Inflammatory macrophage (primary cell): ENCODE data around the gene SLC37A1.
A peak's percentile ranks its signal among the peaks of the same experiment; 100 is the strongest.

Experiments
- DNase-seq, 2 donors: peaks; one replicate each; pipeline ENCODE4 v3.0.0-alpha.2; 2020 to 2022

SLC37A1 gene

DNA sequence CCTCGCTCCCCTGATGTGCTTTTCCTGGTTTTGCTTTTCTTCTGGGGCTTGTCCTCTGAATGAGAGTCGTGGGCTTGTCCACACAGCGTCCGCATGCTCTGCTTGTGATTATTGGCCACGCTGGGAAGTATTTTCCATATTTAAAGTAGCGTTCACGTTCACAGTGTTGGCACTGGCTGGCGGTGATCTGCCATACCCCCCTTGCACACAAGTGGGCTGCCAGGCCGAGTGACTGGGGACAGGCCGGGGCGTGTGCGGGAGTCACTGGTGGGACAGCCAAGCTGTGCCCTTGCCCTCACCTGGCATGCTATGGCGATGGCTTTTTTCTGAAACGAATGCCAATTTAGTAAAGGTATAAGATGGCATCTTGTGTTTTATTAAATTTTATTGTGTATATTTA lies 32.8 kb downstream of the SLC37A1 start:
- DNase-seq: no peak

DNA sequence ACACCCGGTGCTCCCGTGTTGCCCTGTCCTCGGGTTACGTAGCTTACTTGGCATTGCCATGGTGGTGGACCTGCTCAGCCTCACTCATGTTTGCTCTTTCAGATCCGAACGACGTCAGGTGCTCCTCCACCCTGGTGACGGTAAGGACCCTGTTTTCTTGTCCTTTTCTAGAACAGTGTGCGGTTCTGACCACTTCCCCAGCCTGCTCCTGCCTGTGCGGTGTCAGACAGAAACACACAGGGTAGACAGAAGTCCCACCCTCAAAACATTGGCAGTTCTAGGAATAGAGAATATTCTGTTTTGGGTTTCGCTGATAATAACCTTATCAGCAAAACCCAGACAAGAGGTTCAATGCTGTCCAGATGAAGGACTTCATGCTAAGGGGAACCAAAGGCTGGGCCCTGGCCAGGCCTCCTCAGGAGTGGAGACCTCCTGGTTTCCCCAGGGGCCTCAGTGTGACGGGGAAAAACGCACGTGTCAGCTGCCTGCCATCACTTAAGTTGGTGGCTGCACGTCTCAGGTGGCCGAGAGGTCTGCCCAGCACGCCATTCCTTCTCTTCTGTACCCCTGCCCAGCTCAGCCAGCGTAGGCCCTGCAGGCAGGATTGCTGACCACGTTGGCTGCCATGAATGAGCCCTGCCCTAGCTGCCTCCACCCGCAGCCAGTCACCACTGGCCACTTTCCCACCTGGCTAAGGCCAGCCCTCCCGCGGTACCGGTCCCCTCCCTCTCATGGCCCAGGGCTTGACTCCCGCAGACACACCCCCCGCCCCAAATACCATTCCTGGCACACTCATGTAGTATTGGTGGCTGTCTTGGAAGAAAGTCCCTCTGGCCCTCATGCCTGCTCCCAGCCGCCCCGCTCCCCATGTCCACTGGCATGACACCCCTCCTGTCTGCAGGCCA lies 33.6 kb downstream of the SLC37A1 start:
- DNase-seq: no peak

DNA sequence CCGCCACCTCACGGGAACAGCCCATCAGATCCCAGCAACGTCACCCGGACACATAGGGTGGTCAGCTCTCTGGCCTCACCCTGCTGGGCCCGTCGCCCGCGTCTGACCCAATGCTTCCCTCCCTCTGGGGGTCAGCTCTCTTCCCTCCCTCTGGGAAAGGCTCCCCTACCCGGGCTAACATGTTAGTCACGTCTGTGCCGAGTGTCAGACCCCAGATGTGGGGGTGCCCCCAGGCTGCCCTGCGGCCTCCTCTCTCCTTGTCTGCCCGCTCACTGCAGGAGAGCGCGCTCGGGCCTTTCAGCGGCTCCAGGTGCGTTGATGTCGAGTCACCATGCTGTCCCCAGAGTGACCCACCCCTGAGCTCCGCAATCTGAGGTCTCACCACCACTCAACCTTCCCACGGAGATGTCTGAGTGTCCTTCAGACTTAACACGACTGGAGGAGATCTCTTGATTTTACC lies 34.3 kb downstream of the SLC37A1 start:
- no peak for DNase-seq

DNA sequence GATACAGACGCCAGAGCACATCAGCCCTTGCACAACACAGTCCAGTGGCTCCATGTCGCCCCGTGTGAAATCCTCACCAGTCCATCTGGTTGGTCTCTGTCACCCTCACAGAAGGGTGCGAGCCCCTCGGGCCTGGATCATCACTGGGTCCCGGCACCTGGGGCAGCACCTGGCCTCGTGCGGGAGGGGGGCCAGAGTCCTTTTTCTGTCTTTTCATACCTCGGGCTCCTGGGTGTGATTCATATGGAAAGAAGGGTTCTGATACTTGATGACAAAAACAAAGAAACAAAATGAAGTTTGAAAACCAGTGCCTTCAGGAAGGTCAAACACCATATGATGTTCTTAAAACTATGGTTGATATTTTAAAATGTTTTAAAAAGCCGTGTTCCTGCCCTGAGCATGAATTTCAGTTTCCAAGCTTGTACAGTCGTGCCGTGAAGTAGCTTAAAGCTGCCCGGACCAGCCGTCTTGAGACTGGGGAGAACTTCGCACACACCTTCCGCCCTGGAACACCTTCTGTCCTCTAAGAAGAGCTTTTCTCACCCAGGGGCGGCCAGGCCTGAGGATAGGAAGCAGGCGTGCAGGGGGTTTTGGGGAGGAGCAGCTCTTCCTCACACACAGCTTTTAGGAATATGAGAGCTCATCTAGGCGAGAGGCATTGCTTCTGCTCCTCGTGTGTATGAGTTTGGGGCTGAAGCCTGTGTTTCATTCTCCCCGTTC lies 35.2 kb downstream of the SLC37A1 start:
- no peak for DNase-seq

DNA sequence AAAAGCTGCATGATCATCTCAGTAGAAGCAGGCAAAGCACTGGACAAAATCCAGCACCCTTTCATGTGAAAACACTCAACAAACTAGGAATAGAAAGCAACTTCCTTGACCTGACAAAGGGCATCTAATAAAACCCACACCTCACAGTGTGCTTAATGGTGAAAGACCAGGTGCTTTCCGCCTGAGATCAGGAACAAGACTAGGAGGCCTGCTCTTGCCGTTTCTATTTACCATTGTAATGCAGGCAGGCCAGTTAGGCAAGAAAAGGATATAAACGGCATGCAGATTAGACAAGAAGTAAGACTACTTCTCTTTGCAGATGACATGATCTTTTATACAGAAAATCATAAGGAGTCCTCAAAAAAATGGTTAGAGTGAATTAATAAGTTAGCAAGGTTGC lies 37.2 kb downstream of the SLC37A1 start:
- DNase-seq: no peak

DNA sequence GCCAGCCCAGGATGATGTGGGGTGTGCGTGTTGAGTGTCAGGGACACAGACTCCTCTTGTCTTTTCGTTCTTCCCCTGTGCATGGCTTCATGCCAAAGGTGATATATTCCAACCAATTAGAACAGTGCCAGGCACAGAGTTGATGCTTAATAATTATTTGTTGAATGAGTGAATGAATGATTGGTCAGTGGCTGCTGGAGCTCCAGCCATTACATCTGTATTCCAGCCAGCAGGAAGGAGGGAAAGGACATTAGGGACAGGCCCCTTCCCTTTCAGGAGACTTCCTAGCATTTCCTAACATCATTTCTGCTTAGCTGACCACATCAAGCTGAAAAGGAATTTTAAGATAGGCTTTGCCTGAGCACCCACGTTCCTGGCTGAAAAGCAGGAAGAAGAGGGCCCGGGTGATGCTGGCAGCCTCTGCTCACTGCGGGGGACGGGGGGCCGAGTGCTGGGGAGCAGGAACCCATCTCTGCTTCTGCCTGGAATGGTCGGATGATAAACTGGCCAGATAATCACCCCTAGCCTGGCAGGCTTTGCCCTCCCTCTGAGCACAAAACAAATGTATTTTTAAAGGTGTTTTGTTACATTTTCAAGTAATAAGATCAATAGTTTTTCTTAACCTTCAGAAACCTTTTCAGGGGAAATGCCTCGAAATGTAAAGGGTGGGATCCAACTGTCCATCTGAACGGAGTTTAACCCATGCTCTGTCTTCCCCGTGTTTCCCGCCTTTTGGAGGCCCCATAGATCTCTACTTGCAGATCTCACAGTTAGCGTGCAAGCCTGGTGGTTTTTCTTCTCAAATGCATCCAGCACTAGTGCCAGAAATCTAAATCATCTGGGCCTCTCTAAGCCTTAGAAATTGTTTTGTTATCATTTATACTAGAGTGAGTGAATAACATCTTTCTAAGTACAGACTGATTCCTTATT lies 39.0 kb downstream of the SLC37A1 start:
- no peak for DNase-seq

DNA sequence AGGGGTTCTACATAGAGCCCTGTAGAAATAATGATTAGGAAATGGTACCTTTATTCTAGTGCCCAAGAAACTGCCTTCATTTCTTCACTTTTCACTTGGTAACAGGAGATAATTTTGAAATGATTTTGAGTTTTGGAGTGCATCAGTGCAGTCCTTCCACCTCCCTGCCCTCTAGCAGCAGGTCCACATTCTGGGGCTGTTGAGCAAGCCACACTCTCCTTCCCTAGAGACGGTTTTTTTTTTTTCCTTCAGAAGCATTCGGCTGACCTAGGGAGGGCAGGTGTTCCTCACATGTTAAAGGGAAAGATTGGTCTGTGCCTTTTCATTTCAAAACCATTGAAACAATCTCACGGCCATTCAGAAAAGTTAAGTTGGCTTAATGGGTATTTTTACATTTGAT lies 39.8 kb downstream of the SLC37A1 start:
- DNase-seq: no peak

DNA sequence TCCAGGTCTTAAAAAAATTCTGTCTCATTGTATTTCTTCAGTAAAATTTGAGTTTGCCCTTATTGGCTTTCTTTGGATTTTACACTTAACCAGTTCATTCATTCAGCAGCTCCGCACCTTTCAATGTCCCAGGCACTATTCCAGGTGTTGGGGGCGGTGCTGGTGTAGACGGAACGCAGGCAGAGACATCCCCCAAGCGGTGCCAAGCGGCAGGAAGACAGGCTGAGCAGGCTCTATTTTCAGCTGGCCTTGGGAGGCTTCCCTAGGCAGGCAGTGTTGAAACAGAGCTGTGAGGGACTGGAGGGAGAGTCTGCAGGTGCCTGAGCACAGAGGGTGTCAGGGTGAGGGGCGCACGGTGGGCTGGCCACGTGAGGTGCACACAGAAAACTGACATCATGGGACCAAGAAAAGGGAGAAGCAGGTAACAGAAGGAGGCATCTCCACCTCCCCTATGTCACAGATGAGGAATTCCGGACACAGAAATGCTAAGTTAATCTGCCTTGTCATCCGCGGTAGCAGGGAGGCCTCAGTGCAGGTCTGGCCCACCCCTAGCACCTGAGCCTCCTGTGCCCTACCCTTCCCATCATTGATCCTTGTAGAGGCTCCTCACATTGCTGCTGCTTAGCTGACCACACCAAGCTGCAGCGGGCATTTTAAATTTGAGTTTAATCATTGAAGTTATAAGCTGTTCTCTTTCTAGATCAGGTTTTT lies 40.8 kb downstream of the SLC37A1 start:
- DNase-seq: no peak

DNA sequence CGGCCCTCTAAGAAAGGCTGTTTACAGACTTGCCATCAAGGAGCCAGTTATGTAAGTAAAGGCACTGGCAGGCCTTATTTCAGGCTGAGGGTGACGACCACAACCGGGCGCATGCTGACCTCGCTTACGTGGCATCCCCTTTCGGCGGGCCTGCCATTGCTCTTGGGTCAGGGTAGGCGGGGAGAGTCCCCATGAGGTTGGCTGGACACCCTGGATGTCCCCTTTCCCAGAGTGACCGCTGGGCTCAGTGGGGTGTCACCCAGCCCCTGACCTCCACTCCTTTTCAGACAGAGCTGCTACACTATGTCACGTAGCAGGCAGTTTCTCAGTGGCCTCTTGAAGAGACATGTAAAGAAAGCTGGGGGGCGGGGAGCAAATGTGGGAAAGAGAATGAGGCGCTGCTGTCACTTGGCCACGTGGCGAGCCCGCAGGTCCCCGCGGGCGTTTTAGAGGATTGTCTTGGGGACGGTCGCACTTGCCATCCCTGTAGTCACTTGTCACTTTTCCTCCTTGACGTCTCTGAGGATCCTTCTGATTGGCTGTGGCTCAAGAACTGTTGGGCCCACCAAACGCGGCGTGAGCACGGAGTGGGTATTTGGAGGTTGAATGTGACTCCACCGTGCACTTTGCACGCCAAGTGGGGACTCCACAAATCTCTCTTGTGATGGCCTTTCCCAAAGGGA lies 42.2 kb downstream of the SLC37A1 start:
- DNase-seq: no peak

- no peak for DNase-seq
Measured at GRCh38 chr21:42556476-42556875, 42.8 kb downstream of the SLC37A1 start.

DNA sequence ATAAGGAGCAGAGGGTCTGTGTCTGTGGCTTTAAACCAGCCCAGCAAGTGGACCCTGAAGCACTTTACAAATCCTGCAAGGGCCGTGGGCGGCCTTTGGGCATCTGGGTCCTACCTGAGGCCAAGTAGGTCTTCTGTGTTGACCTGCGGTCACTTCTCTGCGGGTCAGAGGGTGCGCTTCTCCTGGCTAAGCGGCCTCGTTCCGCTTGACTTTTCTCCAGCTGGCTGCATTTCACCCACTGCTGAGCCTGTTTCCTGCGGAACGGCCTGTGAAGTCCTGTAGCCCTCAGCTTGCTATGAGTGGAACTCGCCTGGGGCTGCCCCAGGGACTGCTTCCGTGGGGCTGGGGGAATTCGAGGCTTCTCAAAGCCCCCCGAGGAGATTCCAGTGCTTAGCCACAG lies 43.3 kb downstream of the SLC37A1 start:
- DNase-seq: no peak

DNA sequence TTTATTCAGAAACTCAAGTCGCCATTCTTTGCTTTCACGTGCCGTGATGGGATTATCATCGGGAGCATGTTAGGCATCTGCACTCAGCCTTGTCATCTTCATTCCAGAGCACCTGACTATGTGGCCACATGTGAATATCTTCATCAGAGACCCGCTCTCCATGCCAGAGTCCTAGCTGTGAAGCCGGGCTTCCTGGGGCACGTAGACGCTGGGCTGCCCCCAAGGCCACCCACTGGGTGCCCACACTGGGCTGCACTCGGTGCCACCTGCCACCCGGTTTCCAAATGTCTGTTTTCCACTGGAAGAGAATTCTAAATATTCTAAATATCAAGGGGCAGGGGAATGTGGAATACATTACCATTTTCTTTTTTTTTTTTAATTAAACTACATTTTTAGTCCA lies 43.8 kb downstream of the SLC37A1 start:
- DNase-seq: no peak

DNA sequence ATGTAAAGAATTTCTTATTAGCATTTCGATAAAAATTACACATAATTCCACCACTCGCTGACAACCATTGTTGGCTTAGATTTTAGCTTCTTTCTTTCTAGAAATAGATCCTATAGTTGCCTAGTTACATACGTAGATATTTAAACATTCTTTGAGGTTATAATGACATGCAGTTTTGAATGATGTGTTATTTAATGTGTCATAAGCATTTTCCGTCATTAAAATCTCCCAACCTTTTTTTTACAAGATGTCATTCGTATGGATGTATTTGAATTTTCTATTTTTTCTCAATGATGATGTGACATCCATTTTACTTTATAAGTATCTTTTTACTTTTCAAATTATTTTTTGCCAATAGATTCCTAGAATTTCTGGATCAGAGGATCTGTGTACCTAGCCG lies 44.7 kb downstream of the SLC37A1 start:
- DNase-seq: no peak

GRCh38 chr21:42558846-42559245 lies 45.2 kb downstream of the SLC37A1 start:
- no peak for DNase-seq

DNA sequence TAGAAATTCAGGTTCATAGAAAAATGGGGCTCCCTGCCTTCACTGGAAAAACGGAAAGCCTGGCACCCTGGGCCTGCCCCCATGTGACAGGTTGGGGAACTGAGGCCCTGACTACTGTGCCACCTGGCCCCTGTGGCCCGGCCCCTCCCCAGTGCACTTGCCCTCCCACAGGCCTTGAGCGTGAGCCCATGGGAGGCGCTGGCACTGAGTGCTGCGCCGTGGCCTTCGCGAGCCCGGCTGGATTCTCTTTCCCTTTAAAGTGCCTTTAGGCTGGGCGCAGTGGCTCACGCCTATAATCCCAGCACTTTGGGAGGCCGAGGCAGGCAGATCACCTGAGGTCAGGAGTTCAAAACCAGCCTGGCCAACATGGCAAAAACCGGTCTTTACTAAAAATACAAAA lies 45.7 kb downstream of the SLC37A1 start:
- no peak for DNase-seq

DNA sequence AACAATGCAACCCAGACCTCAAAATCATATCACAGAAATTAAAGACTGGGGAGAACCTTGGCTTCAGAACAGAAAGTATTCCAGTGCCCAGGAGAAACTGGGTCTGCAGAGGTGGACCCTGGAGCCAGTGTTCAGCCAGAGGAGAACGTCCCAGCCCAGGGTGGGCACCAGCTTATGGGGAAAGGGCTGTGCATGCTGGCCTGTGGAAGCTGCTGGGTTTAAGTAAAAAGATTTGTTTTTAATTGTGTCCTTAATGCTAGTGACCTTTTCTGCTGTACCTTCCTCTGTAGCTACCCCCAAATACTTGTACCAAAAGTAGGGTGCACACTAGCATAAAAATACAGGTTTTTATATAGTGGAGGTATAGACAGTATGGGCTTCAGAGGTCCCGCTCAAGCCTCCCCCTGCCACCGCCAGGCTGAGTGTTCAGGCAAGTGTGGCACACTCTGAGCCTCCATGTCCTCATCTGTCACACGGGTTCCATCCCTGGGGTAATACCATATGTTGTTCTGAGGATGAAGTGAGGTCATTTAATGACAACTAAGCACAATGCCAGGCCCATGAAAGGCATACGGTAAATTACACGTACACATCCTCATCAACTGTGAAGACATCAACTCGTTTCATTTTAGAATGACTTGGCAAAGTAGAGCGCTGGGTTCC lies 47.0 kb downstream of the SLC37A1 start:
- DNase-seq: no peak

DNA sequence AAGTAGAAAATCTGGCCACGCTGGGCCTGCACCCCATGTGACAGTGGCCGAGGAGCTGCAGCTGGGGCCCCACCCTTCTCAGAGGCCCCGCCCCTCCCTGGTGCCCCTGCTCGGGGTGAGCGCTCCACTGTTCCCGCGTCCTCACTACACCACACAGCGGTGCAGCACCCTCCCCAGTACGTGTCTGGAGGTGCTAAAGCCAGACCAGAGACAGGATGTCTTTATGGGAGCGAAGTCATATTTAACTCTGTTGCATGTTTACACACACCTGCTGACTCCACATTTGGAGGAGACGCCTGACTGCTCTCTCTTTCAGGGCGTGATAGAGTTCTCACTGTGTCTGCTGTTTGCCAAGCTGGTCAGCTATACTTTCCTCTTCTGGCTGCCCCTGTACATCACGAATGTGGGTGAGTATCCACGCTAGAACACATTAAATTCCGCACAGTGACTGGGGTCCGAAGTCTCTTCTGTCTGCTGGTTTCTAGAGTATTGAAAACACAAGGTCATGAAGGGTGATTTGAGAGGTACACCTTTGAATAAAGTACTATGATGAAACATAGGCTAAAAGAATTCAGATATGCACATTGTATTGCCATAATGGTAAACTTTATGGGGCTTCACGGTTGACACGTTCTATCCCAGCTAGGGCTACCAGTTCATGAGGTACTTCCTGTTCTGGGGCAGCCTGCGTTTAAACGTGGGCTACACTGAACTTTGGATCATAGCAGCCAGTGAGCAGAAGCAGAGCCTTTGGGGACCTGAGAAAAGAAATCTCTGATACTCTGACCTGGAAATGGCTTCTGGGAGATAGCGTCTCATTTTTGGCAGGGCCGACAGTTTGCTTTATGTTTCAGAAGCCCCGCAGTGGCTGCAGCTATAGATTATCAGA lies 48.4 kb downstream of the SLC37A1 start:
- DNase-seq: no peak

DNA sequence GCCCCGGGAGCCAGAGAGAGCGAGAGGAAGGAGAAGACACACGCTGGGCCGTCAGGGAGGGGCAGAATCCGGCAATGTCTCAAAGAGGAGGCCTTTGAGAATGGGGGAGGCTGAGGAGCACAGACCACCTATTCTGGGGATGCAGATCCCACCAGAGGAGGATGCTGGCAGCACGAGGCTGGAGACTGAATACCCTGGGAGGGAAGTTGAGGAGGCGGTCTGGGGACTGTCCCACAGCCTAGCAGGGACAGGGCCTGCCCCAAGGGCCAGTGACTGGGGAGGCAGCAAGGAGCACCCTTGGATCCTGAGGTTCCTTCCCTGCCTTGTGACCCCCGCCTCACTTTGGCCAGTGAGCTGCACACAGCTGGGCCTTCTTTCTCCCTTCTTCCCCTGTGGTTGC lies 49.2 kb downstream of the SLC37A1 start:
- no peak for DNase-seq

- DNase-seq: no peak
Measured at GRCh38 chr21:42563261-42563660, 49.6 kb downstream of the SLC37A1 start.

DNA sequence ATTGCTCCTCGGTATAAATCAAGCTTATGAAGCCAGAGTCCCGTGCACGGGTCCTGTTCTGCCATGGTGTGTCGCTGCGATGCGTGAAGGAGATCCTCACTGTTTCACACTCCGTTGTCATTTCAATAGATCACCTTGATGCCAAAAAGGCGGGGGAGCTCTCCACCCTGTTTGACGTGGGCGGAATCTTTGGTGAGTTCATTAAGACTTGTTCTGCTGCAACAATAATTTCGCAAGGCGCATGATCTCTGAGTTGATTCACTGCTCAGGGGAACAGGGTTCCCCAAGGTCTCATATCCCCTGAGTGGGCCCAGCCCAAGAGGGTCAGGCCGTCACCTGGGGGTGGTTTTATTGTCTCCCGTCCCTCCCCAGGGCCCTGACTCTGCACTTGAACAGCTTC lies 50.0 kb downstream of the SLC37A1 start:
- peak; percentile 18 to 36 for DNase-seq
